GM12891 (cell line): ENCODE measurements around the gene POMT1. TPM values are rescaled to one million over a fixed set of nuclear protein-coding genes. Genes with fewer than 3 reads are reported as not detected.
"Not testable (repeated sequence)": the region's sequence is repeated elsewhere in the genome, so short reads cannot be mapped to it uniquely, and the experiment has no call there.

Source experiments
- DNase-seq: peaks from one replicate; pipeline ENCODE4 v3.0.0; 2011; ENCODE audit warnings: low spot score; ENCODE audit not compliant: insufficient read length
- FAIRE-seq: peaks from 2 replicates; lab custom pipeline; 2011; peaks lifted over from hg19 to GRCh38; lab: Jason Lieb, UNC
- PAX5 ChIP-seq: IDR thresholded peaks from 2 replicates; pipeline ENCODE4 v1.6.1; 2011; ENCODE audit warnings: low read length, moderate library complexity, mild to moderate bottlenecking; ENCODE audit not compliant: insufficient read depth, severe bottlenecking
- POLR2A ChIP-seq: IDR thresholded peaks from 2 replicates; pipeline ENCODE4 v1.6.1; 2011; ENCODE audit warnings: low read depth, low read length, control low read depth
- POLR2AphosphoS5 ChIP-seq: IDR thresholded peaks from 2 replicates; pipeline ENCODE4 v1.6.1; 2011; ENCODE audit warnings: low read depth, low read length, control low read depth
- POU2F2 ChIP-seq: IDR thresholded peaks from 2 replicates; pipeline ENCODE4 v1.6.1; 2011; ENCODE audit warnings: low read depth, mild to moderate bottlenecking, control low read depth, low read length, moderate library complexity
- SPI1 ChIP-seq: IDR thresholded peaks from 2 replicates; pipeline ENCODE4 v1.6.1; 2011; ENCODE audit warnings: low read depth, low read length, control low read depth
- TAF1 ChIP-seq: IDR thresholded peaks from 2 replicates; pipeline ENCODE4 v1.6.1; 2011; ENCODE audit warnings: low read depth, low read length, control low read depth
- polyA plus RNA-seq: library from polyadenylated mRNA; unstranded; fragments of >200 nt; gene quantifications from one replicate; pipeline ENCODE4 v1.2.1, GENCODE V29; 2012; ENCODE audit warnings: low read depth, missing spikeins, inconsistent platforms; ENCODE audit not compliant: missing spikeins

Gene POMT1, protein sequence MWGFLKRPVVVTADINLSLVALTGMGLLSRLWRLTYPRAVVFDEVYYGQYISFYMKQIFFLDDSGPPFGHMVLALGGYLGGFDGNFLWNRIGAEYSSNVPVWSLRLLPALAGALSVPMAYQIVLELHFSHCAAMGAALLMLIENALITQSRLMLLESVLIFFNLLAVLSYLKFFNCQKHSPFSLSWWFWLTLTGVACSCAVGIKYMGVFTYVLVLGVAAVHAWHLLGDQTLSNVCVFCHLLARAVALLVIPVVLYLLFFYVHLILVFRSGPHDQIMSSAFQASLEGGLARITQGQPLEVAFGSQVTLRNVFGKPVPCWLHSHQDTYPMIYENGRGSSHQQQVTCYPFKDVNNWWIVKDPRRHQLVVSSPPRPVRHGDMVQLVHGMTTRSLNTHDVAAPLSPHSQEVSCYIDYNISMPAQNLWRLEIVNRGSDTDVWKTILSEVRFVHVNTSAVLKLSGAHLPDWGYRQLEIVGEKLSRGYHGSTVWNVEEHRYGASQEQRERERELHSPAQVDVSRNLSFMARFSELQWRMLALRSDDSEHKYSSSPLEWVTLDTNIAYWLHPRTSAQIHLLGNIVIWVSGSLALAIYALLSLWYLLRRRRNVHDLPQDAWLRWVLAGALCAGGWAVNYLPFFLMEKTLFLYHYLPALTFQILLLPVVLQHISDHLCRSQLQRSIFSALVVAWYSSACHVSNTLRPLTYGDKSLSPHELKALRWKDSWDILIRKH
- polyA plus RNA-seq, result 14.2 TPM

GRCh38 chr9:131502781-131503625, at the start of gene POMT1:
TSS of gene POMT1 (plus strand) at chr9:131502918. CDS start at chr9:131504219, 1,301 bp downstream.
- DNase-seq (peak; percentile 99), FAIRE-seq (peak; percentile 98)
- TF ChIP-seq PAX5, result no peak
- no peak for TF ChIP-seq SPI1
- TF ChIP-seq POLR2AphosphoS5, result peak; percentile 67
- TF ChIP-seq POU2F2, result no peak
- TF ChIP-seq TAF1, result no peak
- peak; percentile 35; the same call in 1 of the 2 replicates for TF ChIP-seq POLR2A

- FAIRE-seq (no peak), DNase-seq (no peak)
Observed at GRCh38 chr9:131454028-131454427, 48.7 kb upstream of the POMT1 start.

GRCh38 chr9:131455655-131456054, 47.1 kb upstream of the POMT1 start:
- not testable (repeated sequence) for DNase-seq, FAIRE-seq

More at GRCh38 chr9:131454028-131454427, 48.7 kb upstream of the POMT1 start:
- no peak for TF ChIP-seq SPI1
- TF ChIP-seq POLR2A, result no peak
- TF ChIP-seq POU2F2, result no peak
- no peak for TF ChIP-seq TAF1
- TF ChIP-seq PAX5, result no peak
- TF ChIP-seq POLR2AphosphoS5, result no peak

GRCh38 chr9:131457746-131458145, 45.0 kb upstream of the POMT1 start:
- no peak for TF ChIP-seq POU2F2
- no peak for TF ChIP-seq POLR2AphosphoS5
- no peak for TF ChIP-seq POLR2A
- no peak for TF ChIP-seq TAF1
- DNase-seq (no peak), FAIRE-seq (no peak)

GRCh38 chr9:131459056-131459455, 43.7 kb upstream of the POMT1 start:
- FAIRE-seq, result no peak
- TF ChIP-seq POLR2AphosphoS5 (no peak), POLR2A (no peak), POU2F2 (no peak), SPI1 (no peak), PAX5 (no peak), TAF1 (no peak)
- no peak for DNase-seq

DNA sequence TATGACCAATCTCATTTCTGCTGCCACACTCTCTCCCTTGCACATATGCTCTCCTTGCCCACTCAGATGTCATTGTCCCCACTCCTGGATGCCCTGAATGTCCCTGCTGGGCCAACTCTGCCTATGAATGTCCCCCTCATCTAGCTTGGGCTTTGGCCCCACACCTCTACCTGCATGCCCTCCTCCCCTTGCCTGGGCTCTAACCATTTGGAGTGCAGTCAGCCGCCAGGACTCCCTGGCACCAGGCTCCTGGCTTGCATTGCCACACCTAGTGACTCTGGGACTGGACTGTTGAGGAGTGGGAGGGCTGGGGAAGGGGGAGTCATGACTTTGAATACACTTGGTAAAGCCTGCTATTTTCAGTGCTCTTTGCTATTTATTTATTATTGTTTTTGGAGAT, 41.6 kb upstream of the POMT1 start:
- no peak for FAIRE-seq
- TF ChIP-seq POU2F2, result no peak
- TF ChIP-seq POLR2AphosphoS5, result 0 out of 2 replicates have a peak, but pooled peaks have one; percentile 13
- no peak for DNase-seq

- FAIRE-seq (no peak), DNase-seq (no peak)
- TF ChIP-seq POU2F2, result no peak
- TF ChIP-seq SPI1, result peak; percentile 53
Observed at GRCh38 chr9:131464354-131465000, 38.2 kb upstream of the POMT1 start.

DNA sequence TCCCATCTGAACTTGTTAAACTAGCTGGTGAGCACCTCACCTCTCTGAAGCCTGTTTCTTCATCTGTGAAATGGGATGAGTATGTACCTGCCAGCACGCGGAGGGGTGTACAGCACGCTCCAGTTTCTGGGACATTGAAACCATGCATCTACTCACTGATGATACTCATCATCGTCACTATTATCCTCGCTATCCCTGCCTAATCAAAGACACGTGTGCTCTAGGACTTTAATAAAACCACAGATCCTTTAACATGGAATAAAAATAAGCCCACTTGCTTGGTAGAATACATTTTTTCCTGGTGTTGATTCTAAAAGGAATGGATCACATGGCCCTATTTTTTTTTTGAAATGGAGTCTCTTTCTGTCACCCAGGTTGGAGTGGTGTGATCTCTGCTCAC, 37.3 kb upstream of the POMT1 start:
- DNase-seq (no peak), FAIRE-seq (no peak)
- TF ChIP-seq TAF1 (no peak), SPI1 (no peak), POLR2AphosphoS5 (no peak), POU2F2 (no peak), POLR2A (no peak)

- FAIRE-seq, result no peak
- TF ChIP-seq SPI1 (no peak), POLR2AphosphoS5 (0 out of 2 replicates have a peak, but pooled peaks have one; percentile 1)
- no peak for DNase-seq
Observed at GRCh38 chr9:131467214-131467935, 35.3 kb upstream of the POMT1 start.
